ENCODE measurements around the gene PCNT.

Gene PCNT

GRCh38 chr21:46295177-46295770 is 28.7 kb upstream of the PCNT start:
- DNase-seq (ENCODE audit: low read depth): peak; percentile 55
- H3K4me3 ChIP-seq (ENCODE audit: low read length): no peak overlapping the region
- no peak for TF ChIP-seq CTCF (conservative IDR thresholded peaks at IDR 0.05; ENCODE audit: low read length)

GRCh38 chr21:46295996-46296752 is 27.8 kb upstream of the PCNT start:
- no peak overlapping the region for H3K4me3 ChIP-seq (ENCODE audit: low read length)
- DNase-seq (ENCODE audit: low read depth): peak; percentile 96
- no peak for TF ChIP-seq CTCF (conservative IDR thresholded peaks at IDR 0.05; ENCODE audit: low read length)

- peak overlapping the region; percentile 20 for H3K4me3 ChIP-seq (ENCODE audit: low read length)
- DNase-seq (ENCODE audit: low read depth): peak; percentile 30
- no peak for TF ChIP-seq CTCF (conservative IDR thresholded peaks at IDR 0.05; ENCODE audit: low read length)
These were observed 26.4 kb upstream of the PCNT start for GRCh38 chr21:46297338-46298271.

- H3K4me3 ChIP-seq (ENCODE audit: low read length): no peak overlapping the region
- TF ChIP-seq CTCF (conservative IDR thresholded peaks at IDR 0.05; ENCODE audit: low read length): no peak
- no peak for DNase-seq (ENCODE audit: low read depth)
These were observed 24.8 kb upstream of the PCNT start for GRCh38 chr21:46299167-46299566.

- TF ChIP-seq CTCF (conservative IDR thresholded peaks at IDR 0.05; ENCODE audit: low read length): no peak
- DNase-seq (ENCODE audit: low read depth): no peak
- no peak overlapping the region for H3K4me3 ChIP-seq (ENCODE audit: low read length)
These were observed 22.2 kb upstream of the PCNT start for GRCh38 chr21:46301759-46302158.

GRCh38 chr21:46304437-46304836 is 19.5 kb upstream of the PCNT start:
- H3K4me3 ChIP-seq (ENCODE audit: low read length): no peak overlapping the region
- no peak for TF ChIP-seq CTCF (conservative IDR thresholded peaks at IDR 0.05; ENCODE audit: low read length)
- no peak for DNase-seq (ENCODE audit: low read depth)
